Kidney (tissue), 14 donors: Measurements from ENCODE around the gene SRR. TPM values are rescaled to one million over a fixed set of nuclear protein-coding genes. Genes with fewer than 3 reads are reported as not detected.
"Not testable (repeated sequence)": the region's sequence is repeated elsewhere in the genome, so short reads cannot be mapped to it uniquely, and the experiment has no call there.

Experiments used
- DNase-seq, 5 donors: peaks; one replicate each; pipeline ENCODE4 v3.0.0-alpha.2; 2013 to 2020
- FAIRE-seq: peaks from 2 replicates; lab custom pipeline; 2012; peaks lifted over from hg19 to GRCh38; lab: Jason Lieb, UNC
- H3K27ac ChIP-seq, 2 donors: one replicate each; pipeline ENCODE4 v1.7.0; 2013; ENCODE audit warnings: low read depth in 2 of 2, low read length in 2 of 2, inconsistent platforms in 1 of 2
- H3K27me3 ChIP-seq: one replicate; pipeline ENCODE4 v1.7.1; 2013; ENCODE audit warnings: low read length, inconsistent platforms; ENCODE audit not compliant: control insufficient read depth, insufficient read depth
- H3K36me3 ChIP-seq, 3 donors: one replicate each; pipeline versions ENCODE4 v1.7.0 to v1.7.1; 2013; ENCODE audit warnings: low read length in 3 of 3, control low read depth in 1 of 3, inconsistent platforms in 1 of 3; ENCODE audit not compliant: insufficient read depth in 3 of 3, control insufficient read depth in 2 of 3
- H3K4me1 ChIP-seq, 3 donors: one replicate each; pipeline versions ENCODE4 v1.7.0 to v1.7.1; 2013; ENCODE audit warnings: low read length in 3 of 3, inconsistent platforms in 1 of 3, low read depth in 1 of 3; ENCODE audit not compliant: control insufficient read depth in 2 of 3, insufficient read depth in 2 of 3
- H3K4me3 ChIP-seq, 3 donors: one replicate each; pipeline versions ENCODE4 v1.7.0 to v1.8.1; 2013; ENCODE audit warnings: low read length in 3 of 3, control low read depth in 1 of 3, inconsistent platforms in 1 of 3
- H3K9ac ChIP-seq, 3 donors: one replicate each; pipeline versions ENCODE4 v1.7.0 to v1.7.1; 2013; ENCODE audit warnings: low read length in 3 of 3, control low read depth in 1 of 3, inconsistent platforms in 1 of 3
- H3K9me3 ChIP-seq, 3 donors: one replicate each; pipeline versions ENCODE4 v1.7.0 to v1.7.1; 2013; ENCODE audit warnings: low read length in 3 of 3, control low read depth in 1 of 3, inconsistent platforms in 1 of 3; ENCODE audit not compliant: control insufficient read depth in 2 of 3, insufficient read depth in 1 of 3
- intact Hi-C: fragments of 100-400 bp; cut with DNase I; formaldehyde crosslinking; loops from one replicate; pipeline ENCODE4 v1.11.1; 2022
- polyA plus RNA-seq: library from polyadenylated mRNA; stranded (reverse); fragments of 350-450 nt; fragmentation: Illumina TruSeq; extraction: RNeasy Lipid Tissue Mini Kit (QIAGEN cat#74804); gene quantifications from one replicate; pipeline ENCODE4 v1.2.3, GENCODE V29; 2014; ENCODE audit warnings: low read depth, low replicate concordance; ENCODE audit not compliant: insufficient read depth
- total RNA-seq: library from RNA; stranded (reverse); fragmentation: NEBNext Ultra II Directional; extraction: Animal tissue kit (Norgen Biotek cat#: 25700); gene quantifications from one replicate; pipeline ENCODE4 v1.2.1, GENCODE V29; 2021
- TF ChIP-seq, protein P1 (sequence below): IDR thresholded peaks from 3 replicates; pipeline ENCODE4 v1.5.1; 2012; ENCODE audit warnings: mild to moderate bottlenecking, moderate library complexity, borderline replicate concordance; ENCODE audit not compliant: insufficient read depth; ENCODE audit errors: extremely low read depth
- donor health status: control.
- donor health status: control.
- donor health status: control.
- donor health status: control.
- donor health status: control.
- donor health status: DM: yes; HTN: yes; CAD: no.
- donor health status: Normal renal cell carcinoma (clear cell type).

The SRR gene
- total and polyA plus RNA-seq, 2 donors from 2014 or later = 3.5 to 10.0 TPM

DNA sequence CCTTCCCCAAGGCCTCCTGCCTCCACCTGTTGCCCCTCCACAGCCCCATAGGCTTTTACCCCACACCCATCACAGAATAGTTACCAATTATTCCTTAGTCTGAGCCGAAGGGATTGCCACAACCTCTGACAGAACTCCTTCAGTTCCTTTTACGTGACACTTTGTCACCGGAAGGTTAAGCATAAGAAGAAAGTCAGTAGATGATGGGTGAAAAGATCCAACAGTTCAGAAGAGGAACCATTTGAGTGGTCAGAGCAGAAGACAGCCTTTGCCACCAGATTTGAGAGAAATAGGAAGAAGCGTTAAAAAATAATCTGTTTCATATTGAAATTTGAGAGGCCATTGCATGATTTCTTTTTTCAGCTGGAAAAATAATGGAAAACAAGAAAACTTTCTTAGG is 1.2 kb downstream of the SRR start:
- peaks cover 0 to 3% (median 0%) of the 10 kb centered on the region in 3 donors for H3K36me3 ChIP-seq
- H3K4me3 ChIP-seq = no peak overlapping the region
- DNase-seq (no peak), FAIRE-seq (no peak)
- no peak overlapping the region for H3K9ac ChIP-seq
- H3K4me1 ChIP-seq = peaks cover 0 to 4% (median 0%) of the 10 kb centered on the region in 3 donors
- intact Hi-C loops = no loop called here
- no peak overlapping the region for H3K27ac ChIP-seq
- H3K9me3 ChIP-seq = no peaks in the 10 kb centered on the region
- TF ChIP-seq, protein P1, sequence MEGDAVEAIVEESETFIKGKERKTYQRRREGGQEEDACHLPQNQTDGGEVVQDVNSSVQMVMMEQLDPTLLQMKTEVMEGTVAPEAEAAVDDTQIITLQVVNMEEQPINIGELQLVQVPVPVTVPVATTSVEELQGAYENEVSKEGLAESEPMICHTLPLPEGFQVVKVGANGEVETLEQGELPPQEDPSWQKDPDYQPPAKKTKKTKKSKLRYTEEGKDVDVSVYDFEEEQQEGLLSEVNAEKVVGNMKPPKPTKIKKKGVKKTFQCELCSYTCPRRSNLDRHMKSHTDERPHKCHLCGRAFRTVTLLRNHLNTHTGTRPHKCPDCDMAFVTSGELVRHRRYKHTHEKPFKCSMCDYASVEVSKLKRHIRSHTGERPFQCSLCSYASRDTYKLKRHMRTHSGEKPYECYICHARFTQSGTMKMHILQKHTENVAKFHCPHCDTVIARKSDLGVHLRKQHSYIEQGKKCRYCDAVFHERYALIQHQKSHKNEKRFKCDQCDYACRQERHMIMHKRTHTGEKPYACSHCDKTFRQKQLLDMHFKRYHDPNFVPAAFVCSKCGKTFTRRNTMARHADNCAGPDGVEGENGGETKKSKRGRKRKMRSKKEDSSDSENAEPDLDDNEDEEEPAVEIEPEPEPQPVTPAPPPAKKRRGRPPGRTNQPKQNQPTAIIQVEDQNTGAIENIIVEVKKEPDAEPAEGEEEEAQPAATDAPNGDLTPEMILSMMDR = no peak
- H3K27me3 ChIP-seq = no peaks in the 10 kb centered on the region

DNA sequence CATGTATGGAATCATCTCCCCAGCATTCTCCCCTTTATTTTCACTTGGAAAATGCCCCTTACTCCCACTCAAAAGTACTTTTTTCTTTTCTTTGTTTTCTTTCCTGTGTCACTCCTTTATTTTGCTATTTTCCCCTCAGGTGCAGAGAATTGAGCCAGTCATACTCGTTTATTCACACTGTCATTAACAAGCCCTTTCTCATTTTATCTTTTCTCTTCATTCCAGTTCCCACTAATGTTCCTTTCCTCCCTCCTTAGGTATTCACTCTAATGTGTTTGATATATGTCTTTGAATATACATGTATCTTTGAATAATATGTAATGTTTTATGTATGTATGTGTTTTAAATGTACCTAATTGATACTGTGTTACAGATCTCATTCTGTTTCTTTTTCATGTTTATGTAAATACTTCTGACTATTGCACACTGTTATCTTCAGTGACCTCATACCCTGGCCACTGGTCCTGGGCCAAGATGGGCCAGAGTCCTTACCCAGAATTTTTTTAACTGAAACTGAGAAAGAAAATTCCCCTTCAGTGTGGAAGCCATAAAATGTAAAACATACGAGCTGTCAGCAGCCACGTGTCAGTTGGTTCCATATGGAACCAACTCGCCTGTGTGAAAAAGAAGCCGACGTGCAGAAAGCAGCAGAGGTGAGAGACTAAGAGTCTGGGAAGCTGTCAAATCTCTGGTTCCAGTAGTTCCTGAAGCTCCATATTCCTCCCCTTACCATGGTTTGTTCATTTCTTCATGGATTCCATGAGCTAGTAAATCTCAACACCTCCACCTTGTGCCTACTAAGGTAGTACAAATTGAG is 5.8 kb downstream of the SRR start:
- Histone ChIP-seq H3K4me3 (no peak overlapping the region), H3K27me3 (no peaks in the 10 kb centered on the region), H3K9ac (no peak overlapping the region), H3K4me1 (no peaks in the 10 kb centered on the region), H3K27ac (no peak overlapping the region), H3K36me3 (no peaks in the 10 kb centered on the region), H3K9me3 (no peaks in the 10 kb centered on the region)
- DNase-seq = peak in 3 of 5 donors; percentile 11 to 49 (median 15)
- intact Hi-C loops = no loop called here
- TF ChIP-seq, protein P1 = no peak
- no peak for FAIRE-seq

DNA sequence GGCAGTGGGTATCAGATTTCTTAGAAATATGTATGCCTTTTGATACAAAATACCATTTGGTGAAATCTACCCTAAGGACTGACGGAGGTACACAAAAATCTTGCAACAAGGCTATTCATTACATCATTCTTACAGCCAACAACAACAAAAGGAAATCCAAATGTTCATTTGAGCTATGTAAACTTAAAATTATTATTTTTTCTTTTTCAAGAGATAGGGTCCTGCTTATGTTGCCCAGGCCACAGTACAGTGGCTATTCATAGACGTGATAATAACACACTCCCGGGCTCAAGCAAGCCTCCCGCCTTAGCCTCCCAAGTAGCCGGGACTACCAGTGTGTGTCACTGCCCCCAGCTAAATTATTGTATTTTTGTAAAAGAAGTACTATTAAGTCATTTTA is 9.0 kb downstream of the SRR start:
- Histone ChIP-seq H3K9me3 (no peaks in the 10 kb centered on the region), H3K27ac (no peak overlapping the region), H3K27me3 (no peaks in the 10 kb centered on the region), H3K9ac (no peak overlapping the region), H3K4me3 (no peak overlapping the region), H3K4me1 (no peaks in the 10 kb centered on the region), H3K36me3 (no peaks in the 10 kb centered on the region)
- intact Hi-C loops = no loop called here
- FAIRE-seq (no peak), DNase-seq (no peak)
- TF ChIP-seq, protein P1 = no peak

DNA sequence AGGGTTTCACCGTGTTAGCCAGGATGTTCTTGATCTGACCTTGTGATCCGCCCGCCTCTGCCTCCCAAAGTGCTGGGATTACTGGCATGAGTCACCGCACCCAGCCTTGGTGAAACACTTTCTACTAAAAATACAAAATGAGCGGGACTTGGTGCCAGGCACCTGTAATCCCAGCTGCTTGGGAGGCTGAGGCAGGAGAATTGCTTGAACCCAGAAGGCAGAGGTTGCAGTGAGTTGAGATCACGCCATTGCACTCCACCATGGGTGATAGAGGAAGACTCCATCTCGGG is 13.1 kb downstream of the SRR start:
- H3K4me3 ChIP-seq, DNase-seq, H3K9me3 ChIP-seq, H3K36me3 ChIP-seq, H3K27ac ChIP-seq, H3K9ac ChIP-seq, H3K4me1 ChIP-seq, FAIRE-seq, intact Hi-C loops, H3K27me3 ChIP-seq: not testable (repeated sequence)
